ENCODE measurements around the gene HUWE1. TPM values are rescaled to one million over a fixed set of nuclear protein-coding genes. Genes with fewer than 3 reads are reported as not detected.
A peak's percentile ranks its signal among the peaks of the same experiment; 100 is the strongest.

HUWE1 gene
- total and polyA plus RNA-seq, 2 donors from 2014 or later: 34.2 to 203 TPM

GRCh38 chrX:53656845-53657244 lies 29.7 kb downstream of the HUWE1 start:
- Histone ChIP-seq H3K9ac (ENCODE audit: low read length in 3 of 3) (no peak overlapping the region), H3K9me3 (ENCODE audit: control insufficient read depth in 2 of 3, insufficient read depth in 1 of 3, low read length in 3 of 3) (no peaks in the 10 kb centered on the region), H3K4me3 (ENCODE audit: low read length in 3 of 3) (no peak overlapping the region), H3K4me1 (ENCODE audit: control insufficient read depth in 2 of 3, insufficient read depth in 2 of 3, low read depth in 1 of 3, low read length in 3 of 3) (no peaks in the 10 kb centered on the region), H3K36me3 (ENCODE audit: control insufficient read depth in 2 of 3, insufficient read depth in 3 of 3, low read length in 3 of 3) (peaks cover 0 to 15% (median 0%) of the 10 kb centered on the region in 3 donors), H3K27me3 (ENCODE audit: control insufficient read depth, insufficient read depth, low read length) (peaks cover 2% of the 10 kb centered on the region), H3K27ac (ENCODE audit: low read depth in 2 of 2, low read length in 2 of 2) (no peak overlapping the region)
- DNase-seq: no peak
- peak; percentile 62 for FAIRE-seq
- no peak for TF ChIP-seq CTCF (IDR thresholded peaks at IDR 0.05; ENCODE audit: borderline replicate concordance, extremely low read depth, insufficient read depth)
- intact Hi-C loops (cut with DNase I): no loop called here

GRCh38 chrX:53654376-53654775 lies 32.1 kb downstream of the HUWE1 start:
- Histone ChIP-seq H3K4me1 (ENCODE audit: control insufficient read depth in 2 of 3, insufficient read depth in 2 of 3, low read depth in 1 of 3, low read length in 3 of 3) (no peaks in the 10 kb centered on the region), H3K9me3 (ENCODE audit: control insufficient read depth in 2 of 3, insufficient read depth in 1 of 3, low read length in 3 of 3) (no peaks in the 10 kb centered on the region), H3K27ac (ENCODE audit: low read depth in 2 of 2, low read length in 2 of 2) (no peak overlapping the region), H3K4me3 (ENCODE audit: low read length in 3 of 3) (no peak overlapping the region), H3K36me3 (ENCODE audit: control insufficient read depth in 2 of 3, insufficient read depth in 3 of 3, low read length in 3 of 3) (peaks cover 0 to 13% (median 0%) of the 10 kb centered on the region in 3 donors), H3K9ac (ENCODE audit: low read length in 3 of 3) (no peak overlapping the region), H3K27me3 (ENCODE audit: control insufficient read depth, insufficient read depth, low read length) (peaks cover 2% of the 10 kb centered on the region)
- intact Hi-C loops (cut with DNase I): no loop called here
- DNase-seq (no peak), FAIRE-seq (no peak)
- TF ChIP-seq CTCF (IDR thresholded peaks at IDR 0.05; ENCODE audit: borderline replicate concordance, extremely low read depth, insufficient read depth): no peak

- Histone ChIP-seq H3K9ac (ENCODE audit: low read length in 3 of 3) (no peak overlapping the region), H3K4me3 (ENCODE audit: low read length in 3 of 3) (no peak overlapping the region), H3K27me3 (ENCODE audit: control insufficient read depth, insufficient read depth, low read length) (no peaks in the 10 kb centered on the region), H3K27ac (ENCODE audit: low read depth in 2 of 2, low read length in 2 of 2) (no peak overlapping the region), H3K36me3 (ENCODE audit: control insufficient read depth in 2 of 3, insufficient read depth in 3 of 3, low read length in 3 of 3) (peaks cover 0 to 43% (median 9%) of the 10 kb centered on the region in 3 donors), H3K9me3 (ENCODE audit: control insufficient read depth in 2 of 3, insufficient read depth in 1 of 3, low read length in 3 of 3) (no peaks in the 10 kb centered on the region), H3K4me1 (ENCODE audit: control insufficient read depth in 2 of 3, insufficient read depth in 2 of 3, low read depth in 1 of 3, low read length in 3 of 3) (no peaks in the 10 kb centered on the region)
- DNase-seq (no peak), FAIRE-seq (no peak)
- TF ChIP-seq CTCF (IDR thresholded peaks at IDR 0.05; ENCODE audit: borderline replicate concordance, extremely low read depth, insufficient read depth): no peak
- intact Hi-C loops (cut with DNase I): no loop called here
These were observed 41.8 kb downstream of the HUWE1 start for GRCh38 chrX:53644751-53645150.

GRCh38 chrX:53642337-53642736 lies 44.2 kb downstream of the HUWE1 start:
- DNase-seq (no peak), FAIRE-seq (no peak)
- no peak for TF ChIP-seq CTCF (IDR thresholded peaks at IDR 0.05; ENCODE audit: borderline replicate concordance, extremely low read depth, insufficient read depth)
- Histone ChIP-seq H3K27me3 (ENCODE audit: control insufficient read depth, insufficient read depth, low read length) (no peaks in the 10 kb centered on the region), H3K4me3 (ENCODE audit: low read length in 3 of 3) (no peak overlapping the region), H3K9ac (ENCODE audit: low read length in 3 of 3) (no peak overlapping the region), H3K9me3 (ENCODE audit: control insufficient read depth in 2 of 3, insufficient read depth in 1 of 3, low read length in 3 of 3) (no peaks in the 10 kb centered on the region), H3K27ac (ENCODE audit: low read depth in 2 of 2, low read length in 2 of 2) (no peak overlapping the region), H3K36me3 (ENCODE audit: control insufficient read depth in 2 of 3, insufficient read depth in 3 of 3, low read length in 3 of 3) (peaks cover 0 to 36% (median 4%) of the 10 kb centered on the region in 3 donors), H3K4me1 (ENCODE audit: control insufficient read depth in 2 of 3, insufficient read depth in 2 of 3, low read depth in 1 of 3, low read length in 3 of 3) (no peaks in the 10 kb centered on the region)
- intact Hi-C loops (cut with DNase I): no loop called here
